Measurements from ENCODE around the gene SLTM.
"Not testable (repeated sequence)": the region's sequence is repeated elsewhere in the genome, so short reads cannot be mapped to it uniquely, and the experiment has no call there.

The SLTM gene

DNA sequence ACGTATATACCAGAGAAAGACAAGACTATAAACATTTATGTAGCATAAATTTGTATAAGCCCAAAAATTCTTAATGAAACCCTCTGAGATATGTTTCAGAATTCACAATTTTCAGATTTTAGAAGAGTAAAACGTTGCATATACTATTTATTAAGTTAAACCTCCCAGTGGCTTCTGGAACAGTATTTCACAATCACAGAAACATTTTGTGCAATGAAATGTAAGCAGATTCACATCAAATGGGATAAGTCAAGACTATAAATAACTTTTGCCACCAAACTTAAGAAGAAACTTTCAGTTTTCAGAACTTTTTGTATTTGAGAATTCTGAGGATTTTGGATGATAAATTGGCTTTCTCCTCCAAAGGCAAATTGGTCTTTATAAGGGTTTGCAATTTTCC, 9.2 kb downstream of the SLTM start:
- no peak for DNase-seq

DNA sequence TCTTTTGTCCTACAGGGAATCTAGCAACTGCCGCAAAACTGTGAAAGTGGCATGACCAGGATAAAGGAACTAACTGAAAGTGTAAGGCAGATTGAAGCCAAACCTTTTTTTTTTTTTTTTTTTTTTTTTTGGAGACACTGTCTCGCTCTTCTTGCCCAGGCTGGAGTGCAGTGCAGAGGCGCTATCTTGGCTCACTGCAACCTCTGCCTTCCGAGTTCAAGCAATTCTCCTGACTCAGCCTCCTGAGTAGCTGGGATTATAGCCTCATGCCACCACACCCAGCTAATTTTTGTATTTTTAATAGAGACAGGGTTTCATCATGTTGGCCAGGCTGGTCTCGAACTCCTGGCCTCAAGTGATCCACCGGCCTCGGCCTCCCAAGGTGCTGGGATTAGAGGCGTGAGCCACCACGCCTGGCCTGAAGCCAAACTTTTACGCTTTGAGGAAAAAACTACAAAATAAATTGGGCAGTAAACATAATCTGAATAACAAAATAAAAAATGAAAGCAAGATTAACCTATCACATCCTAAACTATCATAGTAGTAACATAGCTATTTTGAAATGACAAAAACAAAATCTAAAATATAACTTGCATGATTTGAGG, 9.7 kb downstream of the SLTM start:
- no peak for DNase-seq

DNA sequence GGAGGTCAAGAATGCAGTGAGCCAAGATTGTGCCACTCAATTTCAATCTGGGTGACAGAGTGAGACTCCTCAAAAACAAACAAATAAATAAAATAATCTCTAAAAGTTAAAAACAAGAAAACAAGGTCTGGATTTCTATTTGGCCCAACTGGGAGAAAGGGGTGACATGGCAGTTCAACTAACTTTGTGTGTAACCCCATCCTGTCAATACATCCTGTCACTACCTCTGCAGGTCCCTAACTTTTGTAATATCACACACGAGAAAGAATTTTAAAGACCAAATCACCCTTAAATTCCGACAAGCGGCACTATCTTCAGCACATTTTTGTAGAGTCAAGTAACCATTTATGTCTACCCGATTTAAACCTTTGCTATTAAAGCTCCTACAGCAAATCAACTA, 10.2 kb downstream of the SLTM start:
- DNase-seq: no peak

DNA sequence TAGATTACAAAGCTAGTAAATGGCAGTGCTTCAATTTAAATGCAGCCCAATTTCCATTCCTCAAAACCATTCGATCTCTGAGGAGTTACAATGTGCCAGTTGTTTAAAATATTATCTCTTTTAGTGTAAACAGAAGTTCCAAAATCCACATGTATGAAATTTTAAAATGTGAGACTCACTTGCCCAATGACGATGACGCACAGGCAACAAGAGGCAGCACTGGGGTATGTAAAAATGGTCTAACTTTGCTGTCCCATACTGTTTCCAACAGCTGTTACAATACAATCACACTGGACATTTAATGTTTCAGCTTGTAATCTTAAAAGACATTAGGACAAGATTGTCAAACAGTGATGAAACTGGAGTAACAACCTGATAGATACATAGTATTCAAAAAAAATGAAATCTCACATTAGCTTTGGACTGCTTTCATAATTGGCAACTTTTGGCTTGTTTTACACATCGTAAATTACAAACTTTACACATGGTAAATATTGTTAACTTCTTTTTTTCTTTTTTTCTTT, 12.2 kb downstream of the SLTM start:
- no peak for DNase-seq

DNA sequence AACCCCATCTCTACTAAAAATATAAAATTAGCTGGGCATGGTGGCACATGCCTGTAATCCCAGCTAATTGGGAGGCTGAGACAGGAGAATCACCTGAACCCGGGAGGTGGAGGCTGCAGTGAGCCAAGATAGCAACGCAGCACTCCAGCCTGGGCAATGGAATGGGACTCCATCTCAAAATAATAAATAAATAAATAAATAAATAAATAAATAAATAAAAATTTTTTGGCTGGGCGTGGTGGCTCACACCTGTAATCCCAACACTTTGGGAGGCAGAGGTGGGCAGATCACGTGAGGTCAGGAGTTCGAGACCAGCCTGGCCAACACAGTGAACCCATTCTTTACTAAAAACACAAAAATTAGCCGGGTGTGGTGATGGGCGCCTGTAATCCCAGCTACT, 13.0 kb downstream of the SLTM start:
- not testable (repeated sequence) for DNase-seq

DNA sequence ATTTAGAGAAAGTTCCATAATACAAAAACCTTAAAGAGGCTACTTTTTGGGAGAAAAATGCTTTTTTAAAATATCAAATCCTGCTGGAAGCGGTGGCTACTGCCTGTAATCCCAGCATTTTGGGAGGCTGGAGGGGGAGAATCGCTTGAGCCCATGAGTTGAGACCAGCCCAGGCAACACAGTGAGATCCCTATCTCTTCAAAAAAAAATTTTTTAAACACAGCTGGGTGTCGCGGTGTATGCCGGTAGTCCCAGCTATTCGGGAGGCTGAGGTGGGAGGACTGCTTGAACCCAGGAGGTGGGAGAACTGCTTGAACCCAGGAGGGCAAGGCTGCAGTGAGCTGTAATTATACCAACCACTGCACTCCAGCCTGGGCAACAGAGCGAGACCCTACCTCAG, 14.2 kb downstream of the SLTM start:
- DNase-seq: no peak

DNA sequence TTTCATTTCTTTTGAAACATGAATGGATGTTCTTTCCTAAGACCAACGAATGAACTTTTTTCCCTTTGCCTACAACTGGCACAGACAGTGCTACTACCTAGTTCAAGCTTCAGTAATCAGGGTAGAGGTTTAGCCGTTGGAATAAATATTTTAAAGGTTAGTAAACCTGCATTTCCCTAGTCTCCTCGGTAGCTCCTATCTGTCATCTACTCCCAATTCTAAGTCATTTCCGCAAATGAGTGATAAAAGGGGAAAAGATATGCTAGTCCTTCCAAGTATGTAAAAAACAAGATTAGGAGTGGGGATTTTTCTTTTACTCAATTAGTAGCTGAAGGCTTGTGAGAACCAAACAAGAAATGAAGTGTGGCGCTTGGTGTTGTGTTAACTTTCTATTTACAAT, 15.2 kb downstream of the SLTM start:
- no peak for DNase-seq

DNA sequence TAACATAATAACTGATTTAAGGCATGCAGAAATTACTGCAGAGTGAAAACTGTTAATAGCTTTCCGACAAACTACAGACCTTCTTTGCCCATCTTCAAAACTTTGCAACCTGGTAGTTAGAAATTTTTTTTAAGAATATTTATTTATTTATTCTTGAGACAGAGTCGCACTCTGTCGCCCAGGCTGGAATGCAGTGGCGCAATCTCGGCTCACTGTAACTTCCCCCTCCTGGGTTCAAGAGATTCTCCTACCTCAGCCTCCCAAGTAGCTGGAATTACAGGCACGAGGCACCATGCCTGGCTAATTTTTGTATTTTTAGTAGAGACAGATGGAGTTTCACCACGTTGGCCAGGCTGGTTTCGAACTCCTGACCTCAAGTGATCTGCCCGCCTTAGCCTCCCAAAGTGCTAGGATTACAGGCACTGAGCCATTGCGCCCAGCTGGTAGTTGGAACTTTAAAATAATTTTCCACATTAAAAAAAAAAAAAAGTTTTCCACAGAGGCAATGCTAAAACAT, 15.8 kb downstream of the SLTM start:
- not testable (repeated sequence) for DNase-seq

DNA sequence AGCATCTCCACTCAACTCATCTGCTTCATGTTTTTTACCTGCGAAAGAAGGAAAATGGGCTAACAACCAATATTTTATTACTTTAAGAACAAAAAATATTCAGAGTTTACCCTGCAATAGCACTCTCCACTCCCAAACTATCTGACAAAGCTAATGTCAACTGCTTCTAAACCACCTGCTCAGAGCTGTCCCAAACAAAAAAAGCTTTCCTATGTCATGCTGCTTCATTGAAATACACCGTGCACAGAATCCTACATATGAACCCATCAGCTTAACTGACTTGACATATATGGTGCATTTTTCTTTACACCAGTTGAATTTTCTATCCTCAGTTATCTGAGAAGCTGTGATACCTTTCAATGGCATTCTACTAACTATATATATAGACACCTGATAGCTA, 16.5 kb downstream of the SLTM start:
- no peak for DNase-seq

DNA sequence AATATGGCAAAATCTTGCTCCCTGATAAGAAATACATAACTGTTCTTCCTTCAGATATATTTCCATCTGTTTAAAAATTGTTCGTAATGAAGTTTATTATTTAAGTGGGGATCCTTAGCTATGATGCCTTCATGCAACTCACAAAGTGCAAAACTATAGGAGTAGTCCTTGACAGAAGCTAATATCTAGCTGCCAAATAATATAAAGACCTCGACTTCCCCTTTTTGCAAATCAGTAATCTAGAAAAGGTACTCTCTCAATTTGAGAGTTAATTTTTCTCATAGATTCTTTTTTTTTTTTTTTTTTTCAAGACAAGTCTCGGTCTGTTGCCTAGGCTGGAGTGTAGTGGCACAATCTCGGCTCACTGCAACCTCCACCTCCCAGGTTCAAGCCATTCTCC, 23.0 kb downstream of the SLTM start:
- DNase-seq: no peak

DNA sequence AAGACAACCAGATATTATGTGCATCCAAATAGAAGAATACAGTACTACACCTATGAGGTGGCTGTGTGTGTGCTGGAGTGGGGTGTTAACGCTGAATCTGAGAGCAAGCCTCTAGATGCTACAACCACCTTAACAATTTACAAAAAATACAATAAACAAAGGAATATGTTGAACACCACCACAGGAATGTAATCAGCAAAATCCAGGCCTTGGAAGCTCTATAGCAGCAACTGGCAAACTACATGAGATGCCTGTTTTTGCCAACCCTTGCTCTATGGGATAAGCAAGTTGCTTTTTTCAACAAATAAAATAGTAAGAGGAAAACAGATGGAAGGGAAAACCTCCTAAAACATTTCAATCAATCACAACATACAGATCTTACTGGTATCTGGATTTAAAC, 23.9 kb downstream of the SLTM start:
- no peak for DNase-seq

DNA sequence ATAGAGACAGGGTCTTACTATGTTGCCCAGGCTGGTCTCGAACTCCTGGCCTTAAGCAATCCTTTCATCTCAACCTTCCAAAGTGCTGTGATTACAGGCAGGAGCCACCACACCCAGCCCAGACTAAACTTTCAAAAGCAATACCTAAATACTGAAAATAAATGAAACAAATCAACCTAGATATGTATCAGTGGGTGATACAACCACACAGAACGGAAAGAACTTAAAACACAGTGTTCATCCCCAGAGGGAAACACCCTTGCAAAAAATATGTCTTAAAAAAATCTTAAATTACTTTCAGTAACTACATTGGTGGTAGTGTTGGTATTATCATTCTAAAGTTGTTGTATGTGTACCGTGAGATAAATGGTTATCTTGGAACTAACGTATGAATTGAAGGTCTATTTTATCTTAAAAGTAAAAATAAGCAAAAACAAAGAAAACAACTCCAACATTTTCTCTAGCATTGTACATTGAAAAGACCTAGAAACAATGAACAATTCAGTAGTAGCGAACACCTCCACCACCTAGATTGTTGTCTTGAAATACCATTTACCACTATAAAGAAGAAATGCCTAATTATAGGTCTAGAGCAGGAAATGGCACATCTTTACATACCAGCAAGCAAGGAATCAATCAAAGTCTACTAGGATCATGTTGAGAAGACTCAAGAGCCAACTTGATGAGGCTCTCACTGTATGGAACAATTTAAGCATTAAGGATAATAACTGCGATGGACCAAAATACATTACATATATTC, 24.7 kb downstream of the SLTM start:
- DNase-seq: no peak

DNA sequence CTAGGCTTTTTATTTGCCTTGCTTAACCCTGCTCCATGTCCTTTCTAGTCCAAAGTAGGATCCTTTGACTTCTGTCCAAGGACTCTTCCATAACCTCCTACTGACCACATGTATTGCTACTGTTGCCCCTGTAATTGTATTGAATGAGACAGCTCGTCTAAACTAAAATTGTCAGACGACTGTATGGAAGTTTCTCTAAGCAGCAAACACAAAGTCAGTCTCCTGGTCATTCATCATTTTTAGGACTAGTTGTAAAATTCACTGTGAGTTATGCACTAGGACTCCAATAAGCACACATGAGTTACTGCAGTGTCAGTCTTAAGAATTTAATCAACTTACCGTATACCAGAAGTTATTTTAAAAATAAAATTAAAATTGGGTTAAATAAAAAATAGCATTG, 32.8 kb downstream of the SLTM start:
- DNase-seq: no peak

DNA sequence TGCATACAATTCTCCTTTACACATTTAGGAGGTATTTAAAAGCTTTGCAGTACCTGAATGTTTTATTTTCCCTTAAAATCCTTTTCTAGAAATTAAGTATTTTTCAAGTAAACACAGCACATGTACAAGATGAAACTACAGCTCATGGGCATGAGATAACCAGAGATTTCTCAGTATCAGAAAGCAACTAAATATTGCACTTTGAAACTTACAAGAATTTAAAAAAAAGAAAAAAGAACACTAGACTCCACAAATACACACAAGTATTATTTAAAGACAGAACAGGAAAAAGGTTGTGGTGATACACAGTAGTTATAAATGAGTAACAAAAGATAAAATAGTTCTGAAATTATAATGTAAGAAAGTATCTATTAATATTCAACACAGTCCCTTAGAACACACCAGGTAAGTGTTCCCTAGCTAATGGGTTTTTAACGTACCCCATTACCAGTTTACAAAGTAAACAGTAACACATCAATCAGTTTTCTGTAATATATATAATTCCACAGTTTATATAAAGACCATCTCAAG, 35.3 kb downstream of the SLTM start:
- DNase-seq: no peak

DNA sequence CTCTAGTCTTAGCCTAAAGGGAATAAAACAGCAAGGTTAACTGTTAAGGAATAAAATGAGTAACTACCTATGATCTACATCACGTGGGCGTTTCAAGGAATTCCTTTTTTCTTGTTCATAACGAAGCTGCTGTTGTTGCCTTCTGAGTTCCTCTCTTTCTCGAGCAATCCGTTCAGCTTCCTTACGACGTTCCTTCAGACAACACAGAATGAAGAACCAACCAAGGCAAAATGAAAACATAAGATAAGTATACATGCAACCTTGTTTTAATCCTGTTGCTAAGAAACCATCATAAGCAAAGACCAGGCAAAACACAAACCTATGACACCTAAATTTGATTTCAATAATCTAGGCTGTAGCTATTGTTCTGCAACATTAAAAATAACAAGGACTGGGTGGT, 44.1 kb downstream of the SLTM start:
- no peak for DNase-seq

DNA sequence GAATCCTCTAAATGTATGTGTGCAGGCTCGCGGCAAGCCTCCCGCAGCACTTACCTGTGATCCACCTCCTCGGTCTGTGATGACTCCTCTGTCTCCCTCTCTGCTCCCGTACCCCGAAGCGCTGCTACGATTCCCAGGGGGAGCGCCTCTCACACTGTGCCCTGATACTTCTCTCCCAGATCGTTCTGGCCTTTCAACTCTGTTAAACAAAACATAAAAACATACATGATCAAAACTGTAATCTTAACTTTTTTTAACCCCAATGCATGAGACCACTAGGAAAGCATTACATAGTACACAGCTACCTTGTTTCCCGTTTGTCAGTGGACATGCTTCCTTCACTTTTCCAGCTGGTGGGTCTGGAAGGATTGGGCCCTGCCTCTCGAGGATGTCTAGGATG, 46.6 kb downstream of the SLTM start:
- DNase-seq: no peak

DNA sequence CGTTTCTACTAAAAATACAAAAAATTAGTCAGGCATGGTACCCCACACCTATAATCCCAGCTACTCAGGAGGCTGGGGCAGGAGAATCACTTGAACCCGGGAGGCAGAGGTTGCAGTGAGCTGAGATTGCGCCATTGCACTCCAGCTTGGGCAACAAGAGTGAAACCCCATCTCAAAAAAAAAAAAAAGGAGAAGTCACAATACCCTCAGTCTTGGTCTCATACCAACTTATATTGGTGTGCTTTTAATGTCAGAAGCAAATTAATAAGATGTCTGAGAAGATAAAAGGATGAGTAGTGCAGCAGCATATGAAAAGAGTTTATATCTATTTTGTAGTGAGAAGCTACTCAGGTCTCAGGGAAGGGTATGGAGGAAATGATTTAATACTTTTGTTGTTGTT, 49.6 kb downstream of the SLTM start:
- not testable (repeated sequence) for DNase-seq

DNA sequence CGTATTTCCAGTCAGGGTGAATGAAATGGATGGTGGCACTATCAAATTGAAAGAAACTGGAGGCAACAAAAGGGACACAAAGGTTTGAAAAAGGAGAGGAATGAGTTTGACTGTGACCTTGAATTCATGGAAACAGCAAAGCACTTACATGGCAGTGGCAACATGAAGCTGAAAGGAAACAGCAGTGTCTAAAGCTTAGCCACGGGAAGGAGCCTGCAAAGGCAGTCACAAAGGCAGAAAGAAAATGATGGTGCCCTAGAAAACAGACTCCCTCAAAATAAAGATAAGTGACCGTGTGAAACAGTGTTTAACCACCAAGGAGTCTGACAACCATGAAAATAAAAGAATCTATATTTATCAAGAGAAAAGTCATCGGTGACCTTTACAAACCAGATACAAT, 51.2 kb downstream of the SLTM start:
- DNase-seq: no peak

DNA sequence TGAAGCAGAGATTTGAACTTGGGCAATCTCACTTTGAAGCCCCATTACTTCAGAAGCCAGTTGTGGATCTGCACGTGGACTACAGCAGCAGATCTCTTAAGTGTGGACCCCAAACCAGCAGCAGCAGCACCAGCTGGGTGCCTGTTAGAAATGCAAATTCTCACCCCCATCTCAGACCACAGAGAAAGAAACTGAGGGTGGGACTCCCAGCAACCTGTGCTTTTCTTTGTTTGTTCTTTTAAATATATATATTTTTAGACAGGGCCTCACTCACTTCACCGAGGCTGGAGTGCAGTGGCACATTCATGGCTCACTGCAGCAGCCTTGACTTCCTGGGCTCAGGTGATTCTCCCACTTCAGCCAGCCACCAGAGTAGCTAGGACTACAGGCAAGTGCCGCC, 53.2 kb downstream of the SLTM start:
- no peak for DNase-seq

DNA sequence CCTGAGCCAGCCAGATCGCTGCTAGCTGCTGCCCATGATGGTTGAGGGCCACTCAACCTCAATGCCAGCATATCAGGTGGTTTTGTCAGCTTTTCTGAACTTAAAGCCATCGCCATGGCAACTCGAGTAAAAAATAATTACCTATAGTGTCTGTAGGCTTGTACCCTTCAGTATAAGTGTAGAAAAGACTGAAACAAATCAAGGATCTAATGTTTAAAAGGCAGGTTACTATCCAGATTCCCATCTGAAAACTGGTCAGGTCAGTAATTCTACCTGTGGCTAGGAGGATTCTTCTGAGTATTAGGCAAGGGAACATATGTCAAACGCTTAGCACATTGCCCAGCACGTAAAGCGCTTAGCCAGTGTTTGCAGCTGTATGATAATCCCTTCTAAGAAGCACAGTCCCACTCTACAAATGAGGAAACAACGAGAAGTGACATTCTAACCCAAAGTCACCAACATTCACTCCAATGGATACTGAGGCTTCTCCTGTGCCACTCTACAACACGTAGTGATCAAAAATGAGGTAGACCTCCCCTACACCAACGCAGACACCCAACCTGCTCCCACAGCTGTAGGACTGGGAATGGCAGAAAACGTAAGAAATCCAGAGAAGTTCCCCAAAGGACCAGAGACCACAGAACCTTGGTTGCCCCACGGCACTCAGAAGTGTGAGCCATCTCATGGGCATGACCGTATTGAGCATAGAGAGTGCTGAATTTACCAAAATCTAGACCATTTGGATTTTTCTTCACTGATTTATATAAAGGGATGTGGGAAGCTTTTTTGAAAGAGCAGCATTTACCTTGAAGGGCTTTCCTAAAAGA, 55.3 kb downstream of the SLTM start:
- DNase-seq: no peak

DNA sequence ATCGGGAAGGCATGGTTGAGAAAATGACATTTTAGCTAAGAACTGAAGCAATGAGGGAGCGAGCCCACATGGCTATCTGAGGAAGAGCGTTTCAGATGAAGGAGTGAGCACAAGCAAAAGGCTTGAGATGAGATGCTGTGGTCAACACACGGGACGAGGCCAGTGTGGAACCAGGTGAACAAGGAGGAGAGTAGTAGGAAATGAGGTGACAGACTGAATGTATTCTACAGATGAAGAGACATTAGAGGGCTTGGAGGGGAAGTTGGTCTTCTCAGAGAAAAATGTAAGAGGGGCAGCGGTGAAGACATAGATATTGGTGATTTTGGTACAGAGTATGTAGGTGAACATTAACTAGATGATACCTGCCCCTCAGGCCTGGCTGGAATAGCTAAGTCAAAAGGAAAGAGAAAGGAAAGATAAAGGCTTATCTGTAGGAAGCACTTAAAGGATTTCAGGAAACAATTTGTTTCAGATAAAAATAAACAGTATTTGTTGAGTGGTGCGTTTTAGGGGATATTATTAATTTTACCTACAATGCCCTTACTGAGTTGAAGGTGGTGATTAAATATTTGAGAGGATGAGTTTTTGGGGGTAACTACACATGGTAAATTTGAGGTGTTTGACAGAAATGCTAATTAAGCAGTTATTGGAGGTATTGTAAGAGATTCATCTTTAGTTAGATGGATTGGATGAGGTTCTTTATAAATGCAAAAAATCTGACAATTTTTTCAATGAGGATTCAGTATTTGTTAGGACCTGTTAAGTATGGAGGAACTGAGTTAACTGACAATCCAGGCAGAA, 57.0 kb downstream of the SLTM start:
- no peak for DNase-seq

DNA sequence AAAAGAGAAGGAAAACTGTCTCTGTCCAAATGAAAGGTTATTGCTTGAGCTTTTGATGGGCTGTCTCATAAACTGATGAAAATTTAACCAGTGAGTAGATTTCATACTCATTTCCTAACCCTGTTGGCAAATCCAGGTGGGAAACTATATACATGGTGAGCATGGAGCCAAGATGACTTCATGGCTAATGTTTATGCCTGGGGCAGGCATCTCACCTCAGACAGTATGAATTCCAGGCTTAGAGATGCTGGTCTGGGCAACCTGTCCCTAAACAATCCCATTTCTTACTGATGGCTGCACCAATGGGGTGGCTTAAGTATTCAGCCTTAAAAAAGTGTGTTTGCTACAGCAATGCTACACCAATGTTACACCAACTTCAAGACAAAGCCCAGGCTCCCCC, 58.1 kb downstream of the SLTM start:
- no peak for DNase-seq

DNA sequence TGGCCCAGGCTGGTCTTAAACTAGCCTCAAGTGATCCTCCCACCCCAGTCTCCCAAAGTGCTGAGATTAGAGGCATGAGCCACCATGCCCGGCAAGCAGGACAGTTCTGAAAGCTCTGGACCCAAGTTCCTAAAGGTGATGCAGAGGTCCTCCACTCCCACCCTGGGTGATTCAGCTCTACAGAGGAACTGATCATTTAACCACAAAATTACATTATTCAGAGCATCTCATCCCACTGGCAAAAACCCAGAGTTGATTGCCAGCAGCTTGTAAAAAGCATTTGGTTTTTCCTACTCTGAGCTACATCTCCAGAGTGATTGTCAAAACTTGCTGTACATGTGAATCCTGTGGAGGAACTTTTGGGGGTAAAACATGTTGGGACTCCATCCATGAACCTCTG, 60.2 kb downstream of the SLTM start:
- no peak for DNase-seq
